Measurements from ENCODE around the gene STPG2.

DNA sequence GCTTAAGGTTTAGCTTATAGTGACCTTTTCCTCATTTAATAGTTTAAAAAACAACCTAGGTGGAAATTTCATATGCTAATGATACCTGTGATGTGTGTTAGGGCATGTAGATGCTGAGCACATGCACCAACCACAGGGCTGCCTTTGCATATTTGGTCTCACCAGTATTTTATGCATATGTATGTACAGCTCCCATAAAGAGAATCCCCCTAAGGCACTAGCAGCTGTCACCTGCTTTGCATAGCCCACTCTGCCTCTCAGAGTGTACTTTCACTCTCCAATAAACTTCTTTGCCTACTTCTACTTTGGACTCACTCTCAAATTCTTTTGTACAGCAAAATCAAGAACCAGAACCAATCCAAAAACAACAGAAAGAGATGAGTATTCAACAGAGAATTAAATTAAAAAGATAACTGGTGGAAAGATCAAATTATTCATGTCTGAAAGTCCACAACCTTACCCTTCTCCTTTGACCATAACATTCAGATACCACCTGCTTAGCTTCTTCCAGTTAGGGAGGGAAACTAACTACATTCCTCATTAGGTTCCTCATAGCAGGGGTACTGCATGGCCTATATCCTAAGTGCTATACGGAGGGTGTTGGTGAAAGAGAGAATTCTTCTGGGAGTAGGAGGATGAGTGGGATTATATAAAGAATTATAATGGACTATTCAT, 250.5 kb downstream of the STPG2 start:
- TF ChIP-seq POLR2A (IDR thresholded peaks at IDR 0.05): no peak
- TF ChIP-seq POLR2AphosphoS5 (IDR thresholded peaks at IDR 0.05): no peak
- TF ChIP-seq, protein P1, sequence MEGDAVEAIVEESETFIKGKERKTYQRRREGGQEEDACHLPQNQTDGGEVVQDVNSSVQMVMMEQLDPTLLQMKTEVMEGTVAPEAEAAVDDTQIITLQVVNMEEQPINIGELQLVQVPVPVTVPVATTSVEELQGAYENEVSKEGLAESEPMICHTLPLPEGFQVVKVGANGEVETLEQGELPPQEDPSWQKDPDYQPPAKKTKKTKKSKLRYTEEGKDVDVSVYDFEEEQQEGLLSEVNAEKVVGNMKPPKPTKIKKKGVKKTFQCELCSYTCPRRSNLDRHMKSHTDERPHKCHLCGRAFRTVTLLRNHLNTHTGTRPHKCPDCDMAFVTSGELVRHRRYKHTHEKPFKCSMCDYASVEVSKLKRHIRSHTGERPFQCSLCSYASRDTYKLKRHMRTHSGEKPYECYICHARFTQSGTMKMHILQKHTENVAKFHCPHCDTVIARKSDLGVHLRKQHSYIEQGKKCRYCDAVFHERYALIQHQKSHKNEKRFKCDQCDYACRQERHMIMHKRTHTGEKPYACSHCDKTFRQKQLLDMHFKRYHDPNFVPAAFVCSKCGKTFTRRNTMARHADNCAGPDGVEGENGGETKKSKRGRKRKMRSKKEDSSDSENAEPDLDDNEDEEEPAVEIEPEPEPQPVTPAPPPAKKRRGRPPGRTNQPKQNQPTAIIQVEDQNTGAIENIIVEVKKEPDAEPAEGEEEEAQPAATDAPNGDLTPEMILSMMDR (IDR thresholded peaks at IDR 0.05): no peak
